ENCODE measurements around the gene GPR146. TPM values are rescaled to one million over a fixed set of nuclear protein-coding genes. Genes with fewer than 3 reads are reported as not detected.

The GPR146 gene
- total RNA-seq, 4 donors from 2014 or later = 29.6 to 89.8 (median 56.9) TPM

DNA sequence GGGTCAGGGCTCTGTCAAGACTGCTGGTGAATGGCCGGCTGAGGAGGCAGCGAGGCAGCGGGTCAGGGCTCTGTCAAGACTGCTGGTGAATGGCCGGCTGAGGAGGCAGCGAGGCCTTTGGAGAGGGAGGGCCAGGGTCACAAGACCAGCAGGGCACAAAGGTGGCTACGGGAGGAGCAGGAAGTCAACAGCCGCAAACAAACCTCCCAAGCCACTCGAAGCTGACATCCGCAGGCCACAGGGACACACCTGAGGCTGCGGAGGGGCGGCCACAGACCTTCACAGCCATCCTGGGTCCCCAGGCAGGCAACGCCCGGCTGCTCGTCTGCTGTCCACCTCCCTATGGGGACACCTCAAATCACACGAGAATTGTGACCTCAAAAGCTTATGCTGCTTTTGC is 34.6 kb downstream of the GPR146 start:
- TF ChIP-seq, protein P1, sequence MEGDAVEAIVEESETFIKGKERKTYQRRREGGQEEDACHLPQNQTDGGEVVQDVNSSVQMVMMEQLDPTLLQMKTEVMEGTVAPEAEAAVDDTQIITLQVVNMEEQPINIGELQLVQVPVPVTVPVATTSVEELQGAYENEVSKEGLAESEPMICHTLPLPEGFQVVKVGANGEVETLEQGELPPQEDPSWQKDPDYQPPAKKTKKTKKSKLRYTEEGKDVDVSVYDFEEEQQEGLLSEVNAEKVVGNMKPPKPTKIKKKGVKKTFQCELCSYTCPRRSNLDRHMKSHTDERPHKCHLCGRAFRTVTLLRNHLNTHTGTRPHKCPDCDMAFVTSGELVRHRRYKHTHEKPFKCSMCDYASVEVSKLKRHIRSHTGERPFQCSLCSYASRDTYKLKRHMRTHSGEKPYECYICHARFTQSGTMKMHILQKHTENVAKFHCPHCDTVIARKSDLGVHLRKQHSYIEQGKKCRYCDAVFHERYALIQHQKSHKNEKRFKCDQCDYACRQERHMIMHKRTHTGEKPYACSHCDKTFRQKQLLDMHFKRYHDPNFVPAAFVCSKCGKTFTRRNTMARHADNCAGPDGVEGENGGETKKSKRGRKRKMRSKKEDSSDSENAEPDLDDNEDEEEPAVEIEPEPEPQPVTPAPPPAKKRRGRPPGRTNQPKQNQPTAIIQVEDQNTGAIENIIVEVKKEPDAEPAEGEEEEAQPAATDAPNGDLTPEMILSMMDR (IDR thresholded peaks at IDR 0.05) = no peak
- ATAC-seq (ENCODE audit: low FRiP score) (no peak), DNase-seq (ENCODE audit: low spot score) (no peak)

DNA sequence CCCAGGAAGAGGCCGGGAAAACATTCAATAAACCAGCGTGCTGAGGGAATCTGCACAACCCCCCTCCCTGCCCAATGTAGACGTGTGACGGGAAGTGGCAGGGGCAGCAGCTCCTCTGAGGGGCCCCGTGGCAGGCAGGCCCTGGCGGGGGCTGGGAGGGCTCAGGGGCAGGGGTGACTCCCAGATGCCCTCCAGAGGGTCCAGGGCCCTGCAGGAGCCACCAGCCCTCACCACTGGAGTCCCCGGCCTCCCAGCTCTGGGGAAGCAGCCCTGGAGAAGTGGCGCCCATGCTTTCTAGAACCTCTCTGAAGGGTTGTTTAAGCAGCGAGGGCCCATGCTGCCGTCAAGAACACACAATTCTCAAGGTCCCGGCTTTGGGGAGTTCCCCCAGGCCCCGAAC is 35.2 kb downstream of the GPR146 start:
- no peak for ATAC-seq (ENCODE audit: low FRiP score)
- TF ChIP-seq, protein P1 (IDR thresholded peaks at IDR 0.05) = no peak
- DNase-seq (ENCODE audit: low spot score) = no peak

DNA sequence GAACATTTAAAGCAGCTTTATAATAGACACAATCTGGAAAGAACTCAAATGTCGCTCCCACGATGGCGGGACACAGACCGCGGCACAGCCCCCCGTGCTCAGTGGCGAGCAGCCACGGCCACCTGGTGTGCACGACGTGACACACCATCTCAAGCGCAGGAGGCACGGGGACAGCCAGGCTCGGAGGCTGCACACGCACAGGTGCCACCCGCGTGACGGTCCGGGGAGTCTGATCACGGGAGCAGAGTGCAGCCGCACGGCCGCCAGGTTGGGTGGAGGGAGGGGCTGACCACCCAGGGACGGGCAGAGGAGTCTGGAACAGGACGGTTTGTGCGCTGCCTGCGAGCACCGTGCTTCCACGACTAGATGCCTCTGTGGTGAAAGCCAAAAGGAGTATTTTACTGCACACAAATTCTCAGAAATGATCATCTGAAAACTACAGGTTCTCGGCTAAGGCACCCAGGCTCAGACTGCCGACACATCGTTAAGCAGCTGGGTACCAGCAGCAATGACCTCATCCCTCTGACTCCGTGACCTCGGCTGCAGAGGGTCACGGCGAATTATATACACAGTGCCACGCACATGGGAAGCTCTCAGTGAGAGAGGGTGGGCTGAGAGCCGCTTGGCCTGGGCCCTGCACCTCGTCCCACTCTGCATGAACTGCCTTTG is 36.0 kb downstream of the GPR146 start:
- no peak for DNase-seq (ENCODE audit: low spot score)
- ATAC-seq (ENCODE audit: low FRiP score) = no peak
- TF ChIP-seq, protein P1 (IDR thresholded peaks at IDR 0.05) = no peak

DNA sequence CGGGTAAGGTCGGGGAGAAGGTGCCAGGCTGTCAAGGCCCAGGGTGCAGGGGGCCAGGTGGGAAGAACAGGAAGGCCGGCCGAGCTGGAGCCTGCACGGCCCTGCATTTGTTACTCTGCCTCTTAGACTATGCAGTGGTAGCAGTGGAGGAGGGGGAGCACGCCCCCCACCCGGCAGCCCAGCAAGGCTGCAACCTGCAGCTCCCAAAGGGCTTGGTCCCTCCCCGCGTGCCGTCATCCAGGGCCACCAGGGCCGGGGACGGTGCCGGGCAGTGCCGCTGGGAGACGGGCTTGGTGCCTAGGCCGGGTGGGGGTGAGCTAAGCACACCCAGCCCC is 36.5 kb downstream of the GPR146 start:
- no peak for DNase-seq (ENCODE audit: low spot score)
- ATAC-seq (ENCODE audit: low FRiP score) = no peak
- TF ChIP-seq, protein P1 (IDR thresholded peaks at IDR 0.05) = no peak

DNA sequence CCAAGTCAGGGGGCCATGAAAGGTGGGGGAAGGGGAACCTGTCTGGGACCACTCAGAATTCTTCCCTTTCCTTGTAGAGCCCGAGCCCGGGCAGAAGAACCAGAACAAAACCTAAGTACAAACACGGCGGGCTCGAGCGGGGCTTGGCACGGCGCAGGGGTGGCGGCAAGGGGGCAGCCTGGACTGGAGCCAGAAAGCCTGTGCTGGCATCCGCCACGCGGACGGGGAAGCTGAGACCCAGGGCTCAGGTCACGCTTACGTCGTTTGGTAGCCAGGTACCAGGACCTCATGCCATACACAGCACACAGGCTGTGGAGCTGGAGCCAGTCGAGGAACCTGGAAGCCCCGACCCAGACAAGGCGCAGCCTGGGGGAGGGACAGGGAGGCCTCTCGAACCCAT is 37.0 kb downstream of the GPR146 start:
- ATAC-seq (ENCODE audit: low FRiP score) (no peak), DNase-seq (ENCODE audit: low spot score) (no peak)
- TF ChIP-seq, protein P1 (IDR thresholded peaks at IDR 0.05) = no peak

DNA sequence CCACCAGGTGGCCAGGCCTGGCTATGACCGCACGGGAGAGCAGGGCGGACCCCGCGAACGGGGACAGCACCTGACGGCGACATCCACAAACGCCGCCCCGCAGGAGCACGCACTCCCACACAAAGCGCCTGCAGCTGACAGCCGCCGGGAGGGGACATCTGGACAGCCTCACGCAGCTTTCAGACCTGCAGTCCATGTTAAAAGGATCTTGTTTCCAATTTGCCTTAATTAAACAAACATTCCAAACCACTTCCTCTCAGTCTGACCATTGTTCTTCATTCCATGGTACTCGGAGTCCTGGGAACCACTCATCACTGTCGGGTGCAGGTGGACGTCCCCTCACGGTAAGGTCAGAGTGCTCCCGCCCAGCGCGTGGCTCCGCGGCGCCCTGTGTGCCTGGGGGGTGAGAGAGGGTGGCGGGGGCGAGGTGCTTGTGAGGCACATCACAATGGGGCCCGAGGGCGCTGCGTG is 37.6 kb downstream of the GPR146 start:
- DNase-seq (ENCODE audit: low spot score) = no peak
- ATAC-seq (ENCODE audit: low FRiP score) = no peak
- TF ChIP-seq, protein P1 (IDR thresholded peaks at IDR 0.05) = no peak
